ENCODE data around the gene PHF21B. TPM values are rescaled to one million over a fixed set of nuclear protein-coding genes. Genes with fewer than 3 reads are reported as not detected.

The PHF21B gene
- total and polyA plus RNA-seq, 4 donors = 3.3 to 12.7 (median 9.2) TPM

- H3K4me1 ChIP-seq (ENCODE audit: control insufficient read depth, insufficient read depth, low read length) = peaks cover 3% of the 10 kb centered on the region
- H3K27me3 ChIP-seq (ENCODE audit: control insufficient read depth, insufficient read depth, low read length) = no peaks in the 10 kb centered on the region
- no peaks in the 10 kb centered on the region for H3K9me3 ChIP-seq (ENCODE audit: control insufficient read depth, insufficient read depth, low read length)
- 46% methylated on average over 6 of the region's 7 CpGs for WGBS (ENCODE audit: insufficient coverage)
- DNase-seq (ENCODE audit: low read depth in 4 of 6, low spot score in 6 of 6) = peak in 1 of 6 donors; percentile 37
- no peak overlapping the region for H3K4me3 ChIP-seq (ENCODE audit: low read depth, low read length)
- H3K27ac ChIP-seq (ENCODE audit: low read depth, low read length) = no peak overlapping the region
- H3K36me3 ChIP-seq (ENCODE audit: control insufficient read depth, insufficient read depth, low read length) = no peaks in the 10 kb centered on the region
Observed at GRCh38 chr22:45045208-45045607, 35.4 kb upstream of the PHF21B start.

GRCh38 chr22:45042263-45042662 is 32.5 kb upstream of the PHF21B start:
- H3K27me3 ChIP-seq (ENCODE audit: control insufficient read depth, insufficient read depth, low read length) = no peaks in the 10 kb centered on the region
- DNase-seq (ENCODE audit: low read depth in 4 of 6, low spot score in 6 of 6) = no peak
- no peaks in the 10 kb centered on the region for H3K36me3 ChIP-seq (ENCODE audit: control insufficient read depth, insufficient read depth, low read length)
- H3K4me1 ChIP-seq (ENCODE audit: control insufficient read depth, insufficient read depth, low read length) = peaks cover 3% of the 10 kb centered on the region
- no peaks in the 10 kb centered on the region for H3K9me3 ChIP-seq (ENCODE audit: control insufficient read depth, insufficient read depth, low read length)
- no peak overlapping the region for H3K4me3 ChIP-seq (ENCODE audit: low read depth, low read length)
- H3K27ac ChIP-seq (ENCODE audit: low read depth, low read length) = no peak overlapping the region
- 73% methylated on average over 7 of the region's 8 CpGs for WGBS (ENCODE audit: insufficient coverage)

GRCh38 chr22:45039133-45039532 is 29.3 kb upstream of the PHF21B start:
- Histone ChIP-seq H3K9me3 (ENCODE audit: control insufficient read depth, insufficient read depth, low read length) (no peaks in the 10 kb centered on the region), H3K27me3 (ENCODE audit: control insufficient read depth, insufficient read depth, low read length) (peaks cover 2% of the 10 kb centered on the region), H3K27ac (ENCODE audit: low read depth, low read length) (no peak overlapping the region), H3K36me3 (ENCODE audit: control insufficient read depth, insufficient read depth, low read length) (no peaks in the 10 kb centered on the region), H3K4me3 (ENCODE audit: low read depth, low read length) (no peak overlapping the region), H3K4me1 (ENCODE audit: control insufficient read depth, insufficient read depth, low read length) (peaks cover 25% of the 10 kb centered on the region)
- 64% methylated on average over 6 of the region's 8 CpGs for WGBS (ENCODE audit: insufficient coverage)
- no peak for DNase-seq (ENCODE audit: low read depth in 4 of 6, low spot score in 6 of 6)

GRCh38 chr22:45036154-45036553 is 26.3 kb upstream of the PHF21B start:
- Histone ChIP-seq H3K4me1 (ENCODE audit: control insufficient read depth, insufficient read depth, low read length) (peaks cover 22% of the 10 kb centered on the region), H3K36me3 (ENCODE audit: control insufficient read depth, insufficient read depth, low read length) (no peaks in the 10 kb centered on the region), H3K9me3 (ENCODE audit: control insufficient read depth, insufficient read depth, low read length) (no peaks in the 10 kb centered on the region), H3K4me3 (ENCODE audit: low read depth, low read length) (no peak overlapping the region), H3K27me3 (ENCODE audit: control insufficient read depth, insufficient read depth, low read length) (peaks cover 2% of the 10 kb centered on the region), H3K27ac (ENCODE audit: low read depth, low read length) (no peak overlapping the region)
- WGBS (ENCODE audit: insufficient coverage) = 21% methylated on average over 15 of the region's 15 CpGs
- DNase-seq (ENCODE audit: low read depth in 4 of 6, low spot score in 6 of 6) = peak; percentile 41 to 90 (median 64)

GRCh38 chr22:45034821-45035220 is 25.0 kb upstream of the PHF21B start:
- no peak for DNase-seq (ENCODE audit: low read depth in 4 of 6, low spot score in 6 of 6)
- no peak overlapping the region for H3K4me3 ChIP-seq (ENCODE audit: low read depth, low read length)
- H3K9me3 ChIP-seq (ENCODE audit: control insufficient read depth, insufficient read depth, low read length) = no peaks in the 10 kb centered on the region
- no peaks in the 10 kb centered on the region for H3K36me3 ChIP-seq (ENCODE audit: control insufficient read depth, insufficient read depth, low read length)
- peaks cover 2% of the 10 kb centered on the region for H3K27me3 ChIP-seq (ENCODE audit: control insufficient read depth, insufficient read depth, low read length)
- H3K27ac ChIP-seq (ENCODE audit: low read depth, low read length) = no peak overlapping the region
- H3K4me1 ChIP-seq (ENCODE audit: control insufficient read depth, insufficient read depth, low read length) = peaks cover 22% of the 10 kb centered on the region
- WGBS (ENCODE audit: insufficient coverage) = 97% methylated on average over 5 of the region's 8 CpGs

DNA sequence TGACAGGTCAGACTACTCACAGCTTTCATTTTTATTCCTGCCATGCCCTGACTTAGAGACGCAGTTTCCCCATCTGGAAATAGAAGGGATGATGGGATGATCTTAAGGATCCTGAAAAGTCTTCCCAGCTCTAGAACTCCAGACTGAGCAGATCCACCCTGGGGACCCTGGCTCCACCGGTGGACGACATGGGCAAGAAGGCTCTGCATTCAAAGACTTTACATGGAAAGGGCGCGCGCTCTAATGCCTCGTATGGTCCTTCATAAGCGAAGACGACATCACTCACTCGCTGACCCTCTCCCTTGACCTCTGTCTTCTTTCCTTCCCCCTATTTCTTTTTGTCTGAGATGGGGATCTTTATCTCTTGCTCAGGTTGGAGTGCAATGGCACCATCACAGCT is 24.4 kb upstream of the PHF21B start:
- Histone ChIP-seq H3K36me3 (ENCODE audit: control insufficient read depth, insufficient read depth, low read length) (no peaks in the 10 kb centered on the region), H3K27me3 (ENCODE audit: control insufficient read depth, insufficient read depth, low read length) (peaks cover 2% of the 10 kb centered on the region), H3K4me1 (ENCODE audit: control insufficient read depth, insufficient read depth, low read length) (peaks cover 22% of the 10 kb centered on the region), H3K27ac (ENCODE audit: low read depth, low read length) (no peak overlapping the region), H3K4me3 (ENCODE audit: low read depth, low read length) (no peak overlapping the region), H3K9me3 (ENCODE audit: control insufficient read depth, insufficient read depth, low read length) (no peaks in the 10 kb centered on the region)
- no peak for DNase-seq (ENCODE audit: low read depth in 4 of 6, low spot score in 6 of 6)
- WGBS (ENCODE audit: insufficient coverage) = 83% methylated on average over 3 of the region's 10 CpGs

GRCh38 chr22:45033136-45033535 is 23.3 kb upstream of the PHF21B start:
- Histone ChIP-seq H3K9me3 (ENCODE audit: control insufficient read depth, insufficient read depth, low read length) (no peaks in the 10 kb centered on the region), H3K27me3 (ENCODE audit: control insufficient read depth, insufficient read depth, low read length) (peaks cover 2% of the 10 kb centered on the region), H3K4me1 (ENCODE audit: control insufficient read depth, insufficient read depth, low read length) (peaks cover 22% of the 10 kb centered on the region), H3K4me3 (ENCODE audit: low read depth, low read length) (no peak overlapping the region), H3K27ac (ENCODE audit: low read depth, low read length) (no peak overlapping the region), H3K36me3 (ENCODE audit: control insufficient read depth, insufficient read depth, low read length) (no peaks in the 10 kb centered on the region)
- WGBS (ENCODE audit: insufficient coverage) = no CpG with 5 or more reads among the region's 2 CpGs
- no peak for DNase-seq (ENCODE audit: low read depth in 4 of 6, low spot score in 6 of 6)

DNA sequence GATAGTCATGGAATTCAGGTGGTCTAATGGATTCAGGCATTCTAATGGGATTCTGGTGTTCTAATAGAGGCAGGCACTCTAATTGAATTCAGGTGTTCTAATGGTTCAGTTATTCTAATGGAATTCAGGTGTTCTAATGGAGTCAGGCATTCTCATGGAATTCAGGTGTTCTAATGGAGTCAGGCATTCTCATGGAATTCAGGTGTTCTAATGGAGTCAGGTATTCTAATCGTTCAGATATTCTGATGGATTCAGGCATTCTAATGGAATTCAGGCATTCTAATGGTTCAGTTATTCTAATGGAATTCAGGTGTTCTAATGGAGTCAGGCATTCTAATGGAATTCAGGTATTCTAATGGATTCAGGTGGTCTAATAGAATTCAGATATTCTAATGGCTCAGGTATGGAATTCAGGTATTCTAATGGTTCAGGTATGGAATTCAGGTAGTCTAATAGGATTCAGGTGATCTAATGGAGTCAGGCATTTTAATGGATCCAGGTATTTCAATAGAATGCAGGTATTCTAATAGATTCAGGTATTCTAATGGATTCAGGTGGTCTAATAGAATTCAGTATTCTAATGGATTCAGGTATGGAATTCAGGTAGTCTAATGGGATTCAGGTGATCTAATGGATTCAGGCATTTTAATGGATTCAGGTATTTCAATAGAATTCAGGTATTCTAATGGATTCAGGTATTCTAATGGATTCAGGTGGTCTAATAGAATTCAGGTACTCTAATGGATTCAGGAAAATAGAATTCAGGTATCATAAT is 22.0 kb upstream of the PHF21B start:
- WGBS (ENCODE audit: insufficient coverage) = 100% methylated on average over 1 of the region's 1 CpG

GRCh38 chr22:45029501-45029900 is 19.7 kb upstream of the PHF21B start:
- DNase-seq (ENCODE audit: low read depth in 4 of 6, low spot score in 6 of 6) = no peak
- H3K4me1 ChIP-seq (ENCODE audit: control insufficient read depth, insufficient read depth, low read length) = no peaks in the 10 kb centered on the region
- H3K36me3 ChIP-seq (ENCODE audit: control insufficient read depth, insufficient read depth, low read length) = no peaks in the 10 kb centered on the region
- no peak overlapping the region for H3K4me3 ChIP-seq (ENCODE audit: low read depth, low read length)
- 85% methylated on average over 1 of the region's 6 CpGs for WGBS (ENCODE audit: insufficient coverage)
- no peaks in the 10 kb centered on the region for H3K9me3 ChIP-seq (ENCODE audit: control insufficient read depth, insufficient read depth, low read length)
- H3K27me3 ChIP-seq (ENCODE audit: control insufficient read depth, insufficient read depth, low read length) = no peaks in the 10 kb centered on the region
- no peak overlapping the region for H3K27ac ChIP-seq (ENCODE audit: low read depth, low read length)

More for the DNA sequence above, 22.0 kb upstream of the PHF21B start:
- no peak for DNase-seq (ENCODE audit: low read depth in 4 of 6, low spot score in 6 of 6)
- Histone ChIP-seq H3K27ac (ENCODE audit: low read depth, low read length) (no peak overlapping the region), H3K9me3 (ENCODE audit: control insufficient read depth, insufficient read depth, low read length) (no peaks in the 10 kb centered on the region), H3K4me3 (ENCODE audit: low read depth, low read length) (no peak overlapping the region), H3K27me3 (ENCODE audit: control insufficient read depth, insufficient read depth, low read length) (peaks cover 2% of the 10 kb centered on the region), H3K4me1 (ENCODE audit: control insufficient read depth, insufficient read depth, low read length) (peaks cover 19% of the 10 kb centered on the region), H3K36me3 (ENCODE audit: control insufficient read depth, insufficient read depth, low read length) (no peaks in the 10 kb centered on the region)

- Histone ChIP-seq H3K9me3 (ENCODE audit: control insufficient read depth, insufficient read depth, low read length) (no peaks in the 10 kb centered on the region), H3K27ac (ENCODE audit: low read depth, low read length) (no peak overlapping the region), H3K36me3 (ENCODE audit: control insufficient read depth, insufficient read depth, low read length) (no peaks in the 10 kb centered on the region), H3K4me3 (ENCODE audit: low read depth, low read length) (no peak overlapping the region), H3K27me3 (ENCODE audit: control insufficient read depth, insufficient read depth, low read length) (no peaks in the 10 kb centered on the region), H3K4me1 (ENCODE audit: control insufficient read depth, insufficient read depth, low read length) (no peaks in the 10 kb centered on the region)
- no peak for DNase-seq (ENCODE audit: low read depth in 4 of 6, low spot score in 6 of 6)
- WGBS (ENCODE audit: insufficient coverage) = 98% methylated on average over 5 of the region's 6 CpGs
Observed at GRCh38 chr22:45026511-45026910, 16.7 kb upstream of the PHF21B start.

All from spinal cord (tissue), 10 donors.